Stimulated activated CD4-positive, alpha-beta T cell treated with anti-CD3 and anti-CD28 coated beads, TNF-alpha, amount 100 ng/mL, for 4 hours (primary cell): ENCODE results near the gene MFAP1.
"Not testable (repeated sequence)": the region's sequence is repeated elsewhere in the genome, so short reads cannot be mapped to it uniquely, and the experiment has no call there.

Experiments used
- DNase-seq, 3 experiments: peaks; one replicate each; pipeline ENCODE4 v3.0.0-alpha.2; 2020; ENCODE audit warnings: low read depth in 3 of 3

MFAP1 gene

DNA sequence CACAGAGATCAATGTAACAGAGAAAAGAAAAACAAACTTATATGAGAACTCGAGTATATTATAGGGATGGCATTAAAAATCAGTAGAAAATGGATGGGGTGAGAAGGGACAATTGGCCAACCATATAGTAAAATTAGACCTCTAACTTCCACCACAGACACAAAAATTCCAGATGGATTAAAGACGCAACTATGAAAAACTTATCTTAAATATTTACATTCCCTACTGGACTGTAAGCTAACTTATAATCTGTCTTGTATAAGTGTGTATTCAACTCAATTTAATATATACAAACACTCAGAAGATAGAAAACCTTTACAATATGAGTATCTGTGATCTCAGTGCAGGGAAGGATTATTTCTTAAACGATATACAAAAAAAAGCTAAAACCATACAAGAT, 3.0 kb downstream of the MFAP1 start:
- DNase-seq = no peak

DNA sequence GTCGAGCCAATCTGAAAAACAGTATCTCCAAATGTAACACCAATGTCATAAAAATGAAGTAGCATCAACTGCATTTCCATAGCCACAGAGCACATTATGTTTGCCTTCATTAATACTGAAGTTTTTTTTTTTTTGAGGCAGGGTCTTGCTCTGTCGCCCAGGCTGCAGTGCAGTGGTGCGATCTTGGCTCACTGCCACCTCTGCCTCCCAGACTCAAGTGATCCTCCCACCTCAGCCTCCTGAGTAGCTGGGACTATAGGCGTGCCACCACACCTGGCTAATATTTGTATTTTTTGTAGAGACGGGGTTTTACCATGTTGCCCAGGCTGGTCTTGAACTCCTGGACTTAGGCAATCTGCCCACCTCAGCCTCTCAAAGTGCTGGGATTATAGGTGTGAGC, 9.4 kb downstream of the MFAP1 start:
- DNase-seq = not testable (repeated sequence)

DNA sequence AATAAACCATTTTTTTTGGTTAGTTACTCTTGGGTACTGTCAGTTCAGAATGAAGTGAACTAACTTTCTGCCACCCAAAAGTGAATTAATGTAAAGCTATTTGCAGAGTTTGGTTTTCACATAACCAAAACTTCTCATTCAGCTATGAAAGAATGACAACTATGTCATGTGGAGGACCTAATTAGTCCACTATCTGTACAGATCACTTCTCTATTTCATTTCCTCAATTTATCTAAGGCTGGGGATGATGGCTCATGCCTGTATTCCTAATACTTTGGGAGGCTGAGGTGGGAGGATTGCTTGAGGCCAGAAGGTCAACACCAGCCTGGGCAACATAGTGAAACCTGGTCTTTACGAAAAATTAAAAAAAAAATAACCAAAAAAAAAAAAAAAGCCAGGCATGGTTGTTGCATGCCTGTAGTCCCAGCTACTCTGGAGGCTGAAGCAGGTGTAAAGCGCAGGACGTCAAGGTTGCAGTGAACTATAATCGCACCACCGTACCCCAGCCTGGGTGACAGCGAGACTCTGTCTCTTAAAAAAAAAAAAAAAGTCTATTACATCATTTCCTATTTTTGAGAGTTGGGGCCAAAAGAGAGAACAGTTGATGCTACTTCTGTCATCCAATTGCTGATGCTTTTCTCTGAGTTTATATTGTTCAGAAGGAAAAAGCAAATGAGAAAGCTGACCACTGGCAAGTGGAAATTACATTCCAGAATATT, 15.4 kb downstream of the MFAP1 start:
- no peak for DNase-seq

DNA sequence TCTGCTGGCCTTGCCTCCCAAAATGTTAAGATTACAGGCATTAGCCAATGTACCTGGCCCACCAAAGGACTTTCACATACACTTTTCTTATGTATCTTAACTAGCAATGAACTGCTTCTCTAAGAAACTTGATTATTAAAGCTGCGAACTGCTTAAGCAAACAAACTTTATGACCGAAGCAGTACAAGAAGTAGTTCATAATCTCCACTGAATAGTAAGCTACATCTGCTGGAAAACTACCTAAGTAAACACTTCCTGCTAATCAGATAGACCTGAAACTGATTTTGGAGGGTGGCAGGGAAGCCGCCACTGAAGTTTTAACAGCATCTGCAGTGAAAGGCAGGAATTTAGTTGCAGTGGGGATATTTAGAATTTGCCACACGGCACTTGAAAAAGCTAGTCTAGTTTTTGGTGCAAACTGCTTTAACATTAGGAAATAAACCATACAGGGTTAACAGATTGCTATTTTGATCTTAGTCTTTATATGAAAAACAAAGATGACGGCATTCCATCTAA, 16.0 kb downstream of the MFAP1 start:
- DNase-seq = no peak

DNA sequence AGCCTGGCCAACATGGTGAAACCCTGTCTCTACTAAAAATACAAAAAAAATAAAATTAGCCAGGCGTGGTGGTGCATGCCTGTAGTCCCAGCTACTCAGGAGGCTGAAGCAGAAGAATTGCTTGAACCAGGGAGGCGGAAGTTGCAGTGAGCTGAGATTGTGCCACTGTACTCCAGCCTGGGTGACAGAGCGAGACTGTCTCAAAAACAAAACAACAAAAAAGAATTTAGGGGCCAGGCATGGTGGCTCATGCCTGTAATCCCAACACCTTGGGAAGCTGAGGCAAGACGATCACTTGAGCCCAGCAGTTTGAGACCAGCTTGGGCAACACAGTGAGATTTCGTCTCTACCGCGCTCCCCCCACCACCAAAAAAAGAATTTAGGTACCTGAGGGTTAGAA, 21.8 kb downstream of the MFAP1 start:
- DNase-seq = not testable (repeated sequence)

DNA sequence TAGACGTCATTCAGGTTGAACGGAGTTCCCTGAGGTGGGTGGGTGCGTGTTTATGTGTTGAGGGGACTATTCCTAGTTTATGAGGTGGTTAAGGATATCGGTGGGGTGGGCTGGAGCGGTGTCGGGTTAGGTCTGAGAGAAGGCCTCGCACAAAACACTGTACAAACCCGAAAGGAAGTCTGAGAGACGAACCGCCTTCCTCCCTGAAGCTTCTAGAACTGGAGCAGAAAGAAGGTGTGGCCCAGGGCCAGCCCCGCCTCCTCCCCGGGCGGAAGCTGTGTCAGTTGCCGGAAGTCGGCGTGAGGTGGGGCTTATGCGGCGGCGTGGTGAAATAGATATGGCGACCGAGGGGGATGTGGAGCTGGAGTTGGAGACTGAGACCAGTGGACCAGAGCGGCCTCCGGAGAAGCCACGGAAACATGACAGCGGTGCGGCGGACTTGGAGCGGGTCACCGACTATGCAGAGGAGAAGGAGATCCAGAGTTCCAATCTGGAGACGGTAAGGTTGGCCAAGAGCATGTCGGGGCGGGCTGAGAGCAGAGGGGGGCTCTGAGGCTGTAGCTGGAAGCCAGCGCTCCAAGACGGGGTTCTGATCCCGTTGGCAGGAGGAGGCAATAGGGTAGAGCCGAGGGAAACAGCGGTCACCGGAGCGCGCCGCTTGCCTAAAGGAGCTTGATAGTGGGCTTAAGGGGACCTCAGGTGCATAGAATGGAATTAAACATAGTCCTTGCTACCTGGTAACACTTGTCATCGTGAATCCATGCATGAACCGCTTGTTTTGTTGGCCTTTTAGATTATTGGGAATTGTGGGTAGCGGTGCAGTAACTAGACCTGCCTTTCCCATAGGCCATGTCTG, 24.0 kb downstream of the MFAP1 start, which contains the start of gene HYPK:
Gene HYPK (plus strand): TSS at position 314 of the 856 bp plus-strand sequence. CDS start 24 bp downstream, at position 338.
- peak; percentile 85 to 89 (median 88) for DNase-seq

DNA sequence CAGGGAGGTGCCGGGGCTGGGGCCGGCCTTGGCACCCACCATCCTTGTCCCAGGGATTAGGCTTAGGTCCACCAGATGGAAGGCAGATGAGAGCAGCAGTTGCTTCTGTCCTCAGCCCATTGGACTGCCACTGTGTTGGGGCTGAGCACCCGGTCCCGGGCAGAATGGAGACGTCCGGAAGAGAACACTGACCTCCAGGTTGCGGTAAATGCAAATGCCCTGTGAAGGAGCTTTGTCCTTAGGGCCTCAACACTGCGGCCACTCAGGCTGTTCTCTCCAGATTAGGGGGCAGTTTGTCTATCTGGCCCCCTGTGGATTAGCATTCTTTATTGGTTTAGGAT, 24.6 kb downstream of the MFAP1 start, which contains the start of gene SERINC4:
Gene SERINC4 (minus strand): TSS at position 276 of the 341 bp plus-strand sequence. CDS start 234 bp downstream, at position 42.
- no peak for DNase-seq

DNA sequence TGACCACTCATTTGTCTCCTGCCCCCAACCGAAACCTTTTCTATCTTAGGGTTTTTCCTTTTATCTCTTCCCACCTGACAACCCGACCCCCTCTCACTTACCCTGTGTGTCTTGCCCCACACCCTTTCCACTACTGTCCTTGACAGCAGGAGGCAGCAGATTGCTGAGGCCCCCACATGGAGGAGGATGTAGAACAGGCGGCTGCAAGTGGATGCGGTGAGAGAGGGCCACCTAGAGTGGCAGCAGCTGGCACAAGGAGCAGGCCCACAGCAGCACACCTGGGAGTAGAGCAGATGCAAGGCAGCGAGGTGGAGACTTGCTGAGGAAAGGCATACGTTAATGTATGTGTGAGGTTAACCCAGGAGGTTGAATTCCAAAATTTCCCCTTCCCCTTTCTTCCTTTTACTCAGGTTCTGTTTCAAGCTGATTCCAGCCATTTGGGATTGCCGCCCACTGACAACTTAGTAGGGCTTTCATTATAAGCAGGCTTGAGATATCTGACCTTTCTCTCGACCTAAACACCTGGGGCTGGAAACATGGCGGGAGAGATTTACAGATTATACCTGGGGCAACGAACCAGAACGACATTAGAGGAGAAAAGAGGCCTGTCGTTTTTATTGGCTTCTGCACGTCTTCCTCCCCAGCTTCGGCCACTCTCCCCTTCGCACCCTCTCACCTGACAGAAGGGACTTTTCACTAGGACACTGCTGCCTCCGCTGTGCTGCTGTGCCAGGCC, 25.1 kb downstream of the MFAP1 start:
- no peak for DNase-seq

DNA sequence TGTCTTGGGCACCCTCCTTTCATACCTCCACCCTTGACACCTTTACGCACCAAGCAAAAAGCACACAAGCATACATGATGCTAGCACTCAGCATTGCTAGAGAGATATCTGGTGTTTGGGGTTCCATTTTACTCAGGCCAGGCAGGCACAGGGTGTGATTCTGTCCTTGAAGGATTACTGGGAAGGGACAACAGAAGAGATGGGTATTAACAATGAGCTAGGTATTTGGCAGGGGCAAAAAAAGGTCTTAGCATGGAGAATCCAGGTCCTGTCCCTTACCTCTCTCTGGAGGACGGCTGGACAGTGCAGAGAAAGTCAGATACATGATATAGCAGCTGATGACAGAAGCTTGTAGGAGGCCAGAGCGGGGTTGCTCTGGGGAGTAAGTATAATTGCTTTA, 27.9 kb downstream of the MFAP1 start:
- DNase-seq = no peak

DNA sequence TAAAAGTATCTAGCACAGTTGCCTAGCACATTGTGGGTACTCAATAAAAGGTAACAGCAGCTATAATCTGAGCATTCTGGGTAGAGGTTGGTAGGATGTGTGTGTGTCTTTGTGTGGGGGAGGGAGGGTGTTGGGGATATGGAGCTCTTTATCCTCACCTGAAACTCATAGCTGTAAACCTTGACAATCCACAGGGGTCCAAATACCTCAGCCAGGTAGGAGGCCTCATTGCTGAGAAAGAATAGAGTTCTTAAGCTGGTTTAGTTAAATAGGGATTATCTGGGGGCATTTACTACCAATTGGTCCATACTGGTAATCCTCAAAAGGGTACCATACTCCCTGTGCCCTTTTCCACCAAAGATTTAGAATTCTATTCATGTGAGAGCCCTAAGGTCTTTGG, 28.5 kb downstream of the MFAP1 start:
- no peak for DNase-seq

DNA sequence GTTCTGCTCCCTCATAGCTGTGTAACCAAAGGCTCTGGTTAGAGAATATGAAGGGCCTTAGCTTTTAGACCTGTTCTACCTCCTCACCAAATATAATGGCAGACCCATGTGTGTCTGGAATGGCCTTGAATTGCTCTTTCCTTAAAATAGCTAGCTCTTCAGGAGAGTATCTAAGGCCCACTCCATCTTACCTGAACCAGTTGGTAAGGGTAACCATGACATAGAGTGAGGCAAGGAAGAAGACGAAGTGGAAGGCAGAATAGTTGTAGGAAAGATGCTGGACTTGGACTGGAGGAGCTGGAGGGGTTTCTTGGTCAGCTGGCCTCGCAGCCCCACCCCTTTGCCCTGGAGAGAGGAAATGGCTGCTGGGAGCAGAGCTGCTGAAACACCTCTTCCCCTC, 29.3 kb downstream of the MFAP1 start:
- DNase-seq = no peak

DNA sequence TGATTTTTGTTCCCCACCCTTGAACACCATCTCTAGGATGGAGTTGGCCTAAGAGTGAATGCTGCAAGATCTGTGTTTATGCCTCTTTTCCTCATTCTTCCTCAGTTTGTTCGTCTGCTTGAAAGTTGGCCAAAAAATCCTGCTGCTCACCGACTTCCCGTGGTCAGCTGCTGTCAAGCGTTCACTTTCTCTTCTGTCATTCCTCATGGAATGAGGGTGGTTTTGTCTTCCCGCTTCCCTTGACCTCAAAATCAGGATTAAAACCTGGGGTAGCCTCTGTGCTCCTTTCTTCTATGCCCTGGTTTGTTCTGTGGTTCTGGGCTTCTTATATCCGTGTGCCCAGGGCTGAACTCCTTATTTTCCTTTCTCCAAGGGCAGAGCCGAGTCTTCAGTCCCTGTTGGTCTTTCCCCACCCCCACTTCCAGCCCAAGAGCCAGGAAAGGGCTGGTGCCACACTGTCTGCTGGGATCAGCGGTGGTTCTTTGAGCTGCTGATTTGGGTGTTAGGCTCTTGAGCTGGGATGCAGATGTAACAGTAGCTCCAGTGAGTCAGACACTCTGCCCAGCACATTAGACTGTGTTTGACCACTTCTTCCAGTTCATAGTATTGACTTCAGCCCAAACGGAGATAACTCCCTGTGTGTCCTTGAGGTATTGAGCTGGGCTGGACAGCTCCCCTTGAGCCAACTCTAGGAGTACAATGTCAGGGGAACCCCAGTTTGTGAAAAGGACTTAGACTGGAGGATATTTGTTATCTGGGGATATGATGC, 30.0 kb downstream of the MFAP1 start:
- no peak for DNase-seq

DNA sequence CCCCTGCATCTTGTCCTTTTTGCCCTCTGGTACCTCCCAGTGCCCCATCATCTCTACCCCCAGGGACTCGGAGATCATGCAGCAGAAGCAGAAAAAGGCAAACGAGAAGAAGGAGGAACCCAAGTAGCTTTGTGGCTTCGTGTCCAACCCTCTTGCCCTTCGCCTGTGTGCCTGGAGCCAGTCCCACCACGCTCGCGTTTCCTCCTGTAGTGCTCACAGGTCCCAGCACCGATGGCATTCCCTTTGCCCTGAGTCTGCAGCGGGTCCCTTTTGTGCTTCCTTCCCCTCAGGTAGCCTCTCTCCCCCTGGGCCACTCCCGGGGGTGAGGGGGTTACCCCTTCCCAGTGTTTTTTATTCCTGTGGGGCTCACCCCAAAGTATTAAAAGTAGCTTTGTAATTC, 30.8 kb downstream of the MFAP1 start:
- DNase-seq = no peak

DNA sequence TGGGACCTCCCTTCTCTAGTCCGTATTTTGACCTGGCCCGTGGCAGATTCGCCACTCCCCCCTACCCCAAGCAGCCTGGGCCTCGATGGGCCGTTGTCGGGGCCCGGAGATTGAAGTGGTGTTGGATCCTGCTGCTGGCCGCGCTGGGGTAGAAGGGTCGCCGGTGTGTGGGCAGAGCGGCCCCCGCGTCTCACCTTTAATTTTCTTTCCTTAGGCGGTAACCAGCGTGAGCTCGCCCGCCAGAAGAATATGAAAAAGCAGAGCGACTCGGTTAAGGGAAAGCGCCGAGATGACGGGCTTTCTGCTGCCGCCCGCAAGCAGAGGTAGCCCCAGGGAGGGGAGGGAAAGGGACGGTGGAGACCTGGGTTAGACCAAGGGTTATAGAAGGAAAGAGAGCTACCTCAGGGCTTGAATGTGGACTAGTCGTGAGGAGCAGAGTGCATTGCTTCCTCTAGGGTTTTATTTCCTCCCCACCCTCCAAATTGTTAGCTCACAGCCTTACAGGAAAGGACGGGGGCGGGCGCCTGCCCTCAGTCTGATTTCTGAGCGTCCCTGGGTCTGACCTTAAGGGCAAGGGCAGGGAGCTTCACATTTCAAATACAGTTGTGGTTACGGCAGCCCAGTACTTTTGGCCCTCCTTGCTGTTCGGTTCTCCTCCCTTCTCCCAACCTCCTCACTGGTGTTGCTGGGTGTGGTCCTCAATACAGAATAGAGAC, 31.6 kb downstream of the MFAP1 start:
- no peak for DNase-seq

DNA sequence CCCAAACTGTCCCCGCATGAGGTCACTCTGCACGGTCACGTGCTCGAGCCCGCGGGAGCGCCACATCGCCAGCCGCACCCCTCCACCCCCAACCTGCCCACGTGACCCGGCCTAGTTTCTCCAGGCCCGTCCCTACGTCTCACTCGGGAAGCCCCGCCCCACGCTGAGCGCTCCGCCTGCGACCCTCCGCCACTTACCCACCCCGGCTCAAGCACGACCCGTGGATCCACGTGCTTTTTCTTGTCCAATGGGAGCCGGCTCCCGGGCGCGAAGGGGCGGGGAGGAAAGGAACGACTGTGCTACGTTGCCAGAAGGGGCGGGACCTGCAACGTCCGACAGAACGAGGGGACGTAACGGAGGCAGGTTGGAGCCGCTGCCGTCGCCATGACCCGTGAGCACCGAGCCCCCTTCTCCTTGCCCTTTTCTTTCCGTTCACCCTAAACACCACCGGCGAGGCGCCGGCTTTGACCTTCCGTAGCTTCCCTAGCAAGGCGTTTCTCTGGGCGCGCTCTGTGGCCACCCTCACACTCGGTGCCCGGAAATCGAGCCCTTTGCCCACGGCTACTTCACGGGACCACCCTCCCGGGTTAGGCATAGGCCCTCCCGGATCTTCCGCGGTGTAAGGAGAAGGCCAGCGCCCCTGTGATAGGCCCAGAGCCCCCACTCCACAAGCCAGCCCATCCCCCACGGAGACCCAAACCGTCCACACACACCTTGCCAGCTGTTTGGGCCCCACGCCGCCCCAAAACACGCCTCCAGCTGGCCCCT, 32.3 kb downstream of the MFAP1 start, which contains the start of gene SERF2:
Gene SERF2 (plus strand): TSS at position 328 of the 768 bp plus-strand sequence. CDS start 57 bp downstream, at position 385.
- peak; percentile 99 to 100 (median 99) for DNase-seq

DNA sequence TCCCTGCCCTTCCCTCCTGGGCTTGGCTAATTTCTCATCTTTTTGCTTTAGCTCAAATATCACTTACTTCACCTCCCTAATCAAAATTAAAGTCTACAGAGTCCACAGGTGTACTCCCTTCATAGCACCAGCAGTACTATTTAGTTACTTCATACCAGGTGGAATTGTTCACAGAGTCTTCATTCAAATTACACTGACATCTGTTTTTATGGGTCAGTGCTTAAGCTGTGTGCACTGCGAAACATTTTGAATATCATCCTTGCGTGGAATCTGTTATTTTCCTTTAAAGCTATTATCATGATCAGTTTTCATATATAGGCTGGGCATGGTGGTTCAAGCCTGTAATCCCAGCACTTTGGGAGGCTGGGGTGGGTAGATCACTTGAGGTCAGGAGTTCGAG, 35.1 kb downstream of the MFAP1 start:
- no peak for DNase-seq

DNA sequence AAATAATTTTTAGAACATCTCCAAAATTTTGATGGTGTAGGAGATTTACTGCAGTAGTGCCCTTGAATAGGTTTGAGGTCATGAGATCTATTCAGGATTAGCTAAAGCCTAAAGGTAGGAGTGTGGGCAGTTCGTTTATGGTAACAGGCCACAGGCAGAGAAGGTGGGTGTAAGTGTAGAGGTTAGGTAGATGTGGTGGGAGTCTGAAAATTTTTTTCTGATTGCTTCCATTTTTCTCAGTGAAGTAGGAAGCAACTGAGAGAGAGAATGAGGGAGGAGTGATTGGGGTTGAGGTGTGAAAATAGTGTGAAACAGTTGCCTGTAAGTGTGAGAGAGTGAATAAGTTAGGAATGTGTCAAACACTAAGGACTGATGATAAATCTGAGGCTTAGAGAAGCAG, 45.5 kb downstream of the MFAP1 start:
- DNase-seq = no peak

DNA sequence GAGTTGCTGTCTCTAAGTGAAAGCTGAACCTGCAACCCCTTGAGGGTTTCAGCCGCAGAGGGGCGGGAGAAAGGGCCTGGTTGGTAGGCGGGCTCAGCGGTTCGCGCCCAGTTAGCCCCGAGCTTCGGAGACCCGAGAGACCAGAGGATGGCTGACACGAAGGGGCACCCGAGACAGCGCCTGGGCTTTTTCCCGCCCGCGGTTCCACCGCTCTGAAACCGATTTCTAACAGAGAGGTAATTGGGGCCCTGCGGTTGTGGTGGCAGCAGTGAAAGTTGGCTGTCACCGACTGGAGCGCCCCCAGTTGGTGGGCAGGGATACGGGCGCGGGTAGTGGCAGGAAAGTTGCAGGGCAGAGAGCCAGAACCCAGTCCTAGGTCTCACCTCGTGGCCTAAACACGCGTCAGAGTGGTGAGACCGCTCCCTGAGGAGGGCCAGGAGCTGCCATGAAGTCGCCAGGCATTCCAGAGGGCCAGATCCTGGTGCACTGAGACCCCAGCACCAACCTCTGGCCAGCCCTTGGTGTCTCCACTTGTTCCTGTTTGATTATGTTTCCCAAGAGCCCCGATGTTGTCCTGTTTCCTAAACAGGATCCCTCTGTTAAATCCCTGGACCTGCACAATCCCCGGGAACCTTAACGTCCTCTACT, 47.1 kb downstream of the MFAP1 start:
- DNase-seq = peak; percentile 56 to 71 (median 67)

DNA sequence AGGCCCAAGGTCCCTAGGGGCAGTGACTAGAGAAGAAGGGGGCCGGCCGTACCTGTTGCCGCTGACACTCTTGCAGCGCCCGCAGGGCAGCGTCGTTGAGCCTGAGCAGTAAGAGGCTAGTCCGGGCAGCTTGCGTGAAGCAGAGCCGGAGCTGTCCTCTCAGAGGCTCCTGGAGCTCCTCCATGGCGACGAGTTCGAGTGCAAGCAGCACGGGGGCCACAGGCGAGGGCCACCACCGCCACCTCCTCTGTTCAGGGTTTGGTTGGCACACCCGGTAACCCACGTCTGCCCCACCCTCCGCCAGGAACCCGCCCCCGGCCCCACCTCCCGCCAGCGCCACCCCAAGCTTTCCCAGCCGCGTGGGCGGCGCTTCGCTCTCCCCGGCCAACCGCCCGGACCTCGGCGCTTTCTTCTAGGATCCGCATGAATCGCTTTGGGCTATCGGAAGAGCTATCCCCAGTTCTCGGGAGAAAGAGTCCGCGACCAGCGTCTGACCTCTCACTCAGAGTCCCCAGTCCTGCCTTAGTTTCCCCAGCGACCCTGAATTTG, 47.7 kb downstream of the MFAP1 start, which contains the start of gene ELL3:
Gene ELL3 (minus strand): TSS at position 249 of the 549 bp plus-strand sequence. CDS start 65 bp downstream, at position 184.
- peak; percentile 58 to 69 (median 65) for DNase-seq
